ENCODE data around the gene GPN2.

GRCh38 chr1:26857473-26858060 is 32.5 kb downstream of the GPN2 start:
- no peak for TF ChIP-seq CTCF (IDR thresholded peaks at IDR 0.05; ENCODE audit: low read depth, low read length)
- no peak for TF ChIP-seq POLR2A (IDR thresholded peaks at IDR 0.05; ENCODE audit: extremely low read depth, insufficient read length)

Measured in NB4 (cell line).